Right forelimb (tissue), 1 donor: ENCODE results near the gene PDF.
"Not testable (repeated sequence)": the region's sequence is repeated elsewhere in the genome, so short reads cannot be mapped to it uniquely, and the experiment has no call there.

Source experiments
- DNase-seq: peaks from one replicate; pipeline ENCODE4 v3.0.0-alpha.2; 2018

The PDF gene, protein sequence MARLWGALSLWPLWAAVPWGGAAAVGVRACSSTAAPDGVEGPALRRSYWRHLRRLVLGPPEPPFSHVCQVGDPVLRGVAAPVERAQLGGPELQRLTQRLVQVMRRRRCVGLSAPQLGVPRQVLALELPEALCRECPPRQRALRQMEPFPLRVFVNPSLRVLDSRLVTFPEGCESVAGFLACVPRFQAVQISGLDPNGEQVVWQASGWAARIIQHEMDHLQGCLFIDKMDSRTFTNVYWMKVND

DNA sequence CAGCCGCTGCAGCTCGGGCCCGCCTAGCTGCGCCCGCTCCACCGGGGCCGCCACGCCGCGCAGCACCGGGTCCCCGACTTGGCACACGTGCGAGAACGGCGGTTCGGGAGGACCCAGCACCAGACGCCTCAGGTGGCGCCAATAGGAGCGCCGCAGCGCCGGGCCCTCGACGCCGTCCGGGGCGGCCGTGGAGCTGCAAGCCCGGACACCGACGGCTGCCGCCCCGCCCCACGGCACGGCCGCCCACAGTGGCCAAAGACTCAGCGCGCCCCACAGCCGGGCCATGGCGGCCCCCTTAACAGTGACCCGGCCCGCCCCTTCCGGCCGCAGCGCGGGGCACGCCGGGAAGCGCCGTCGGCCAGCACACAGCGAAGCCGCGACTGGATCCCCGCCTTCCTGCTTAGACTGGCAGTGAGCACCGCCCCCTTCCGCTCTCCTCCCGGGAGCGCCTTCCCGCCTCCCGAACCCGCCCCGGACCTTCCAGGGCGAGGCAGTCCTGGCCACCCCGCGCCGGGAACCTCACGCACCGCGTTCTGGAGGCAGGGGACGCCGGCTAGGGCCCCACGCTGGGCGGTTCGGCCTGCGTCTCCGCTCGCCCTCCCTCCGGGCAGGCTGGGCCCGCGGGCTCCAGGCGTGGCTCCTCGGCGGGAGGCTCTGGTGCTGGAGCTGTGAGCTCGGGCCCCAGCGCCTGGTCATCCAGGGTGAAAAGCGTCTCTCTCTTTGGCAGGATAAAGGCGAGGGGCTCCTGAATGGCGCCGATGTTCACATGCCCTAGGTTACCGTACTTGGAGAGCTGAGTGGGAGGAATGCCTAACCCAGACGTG is at the start of gene PDF:
TSS of gene PDF (minus strand) at position 303 of the 824 bp plus-strand sequence. CDS start at position 285, 18 bp downstream.
- peak; percentile 96 for DNase-seq

DNA sequence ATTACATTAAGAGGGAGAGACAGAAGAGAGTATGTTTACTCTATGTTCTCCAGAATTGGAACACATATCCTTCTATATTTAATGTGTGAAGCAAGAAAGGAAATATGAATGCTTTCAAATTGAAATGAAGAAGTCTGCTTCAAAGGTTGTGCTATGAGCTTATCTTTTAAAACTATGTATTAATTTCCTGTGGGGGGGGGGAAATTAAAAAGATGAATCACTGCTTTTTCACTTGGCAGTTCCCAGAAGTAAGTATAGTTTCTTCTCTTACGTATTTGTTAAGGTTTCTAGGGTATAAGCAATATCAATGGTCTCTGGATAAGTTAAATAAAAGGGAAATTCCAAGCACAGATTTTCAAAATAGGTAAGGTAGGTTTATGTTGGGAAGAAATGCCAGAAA is 48.4 kb upstream of the PDF start:
- DNase-seq, result no peak

DNA sequence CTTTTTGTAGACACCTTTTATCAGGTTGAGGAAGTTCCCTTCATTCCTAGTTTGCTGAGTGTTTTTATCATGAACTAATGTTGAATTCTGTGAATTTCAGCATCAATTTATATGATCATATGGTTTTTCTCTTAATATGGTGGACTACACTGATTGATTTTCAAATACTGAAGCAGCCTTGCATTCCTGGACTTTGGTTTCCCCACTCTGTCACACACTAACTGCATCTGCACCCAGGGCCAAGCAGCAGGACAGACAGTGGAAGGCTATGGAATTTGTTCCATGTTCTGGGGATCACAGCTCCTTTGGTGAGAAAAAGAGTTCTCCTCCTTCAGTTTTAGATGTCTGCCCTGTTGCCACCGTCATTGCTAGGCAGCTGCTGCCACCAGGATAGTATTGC is 47.6 kb upstream of the PDF start:
- no peak for DNase-seq

DNA sequence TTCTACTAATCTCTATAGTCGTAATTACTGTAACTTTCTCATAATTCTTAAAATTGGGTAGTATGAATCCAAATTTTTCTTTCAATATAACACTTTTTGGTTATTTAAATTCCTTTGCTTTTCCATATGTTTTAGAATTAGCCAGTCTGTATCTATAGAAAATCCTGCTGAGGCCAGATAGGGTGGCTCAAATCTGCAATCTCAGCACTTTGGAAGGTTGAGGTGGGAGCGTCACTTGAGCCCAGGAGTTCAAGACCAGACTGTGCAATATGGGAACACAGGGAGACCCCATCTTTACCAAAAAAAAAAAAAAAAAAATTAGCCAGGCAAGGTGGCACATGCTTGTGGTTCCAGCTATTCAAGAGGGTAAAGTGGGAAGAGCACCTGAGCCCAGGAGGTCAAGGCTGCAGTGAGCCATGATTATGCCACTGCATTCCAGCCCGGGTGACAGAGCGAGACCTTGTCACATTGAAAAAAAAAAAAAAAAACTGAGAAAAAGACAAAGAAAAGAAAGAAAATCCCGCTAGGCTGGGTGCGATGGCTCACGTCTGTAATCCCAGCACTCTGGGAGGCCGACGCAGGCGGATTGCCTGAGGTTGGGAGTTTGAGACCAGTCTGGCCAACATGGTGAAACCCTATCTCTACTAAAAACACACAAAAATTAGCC is 46.1 kb upstream of the PDF start:
- no peak for DNase-seq

DNA sequence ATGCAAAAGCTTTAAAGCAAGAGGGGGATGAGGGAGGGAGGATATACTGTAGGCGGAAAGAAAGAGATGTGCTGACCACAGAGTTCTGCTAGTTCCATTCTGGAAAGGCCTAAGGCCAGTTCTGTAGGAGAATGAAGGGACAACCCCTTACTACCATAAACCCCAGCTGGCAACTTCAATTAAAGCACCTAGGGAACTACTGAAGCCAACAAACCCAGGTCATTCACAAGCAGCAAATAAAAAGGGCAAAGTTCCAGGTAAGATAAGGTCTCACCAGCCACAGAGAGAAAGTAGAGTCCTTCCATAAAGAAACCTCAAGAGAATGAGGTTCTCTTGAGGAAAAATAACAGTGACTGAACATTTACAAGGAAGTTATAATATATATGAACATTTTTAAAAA is 42.6 kb upstream of the PDF start:
- no peak for DNase-seq

DNA sequence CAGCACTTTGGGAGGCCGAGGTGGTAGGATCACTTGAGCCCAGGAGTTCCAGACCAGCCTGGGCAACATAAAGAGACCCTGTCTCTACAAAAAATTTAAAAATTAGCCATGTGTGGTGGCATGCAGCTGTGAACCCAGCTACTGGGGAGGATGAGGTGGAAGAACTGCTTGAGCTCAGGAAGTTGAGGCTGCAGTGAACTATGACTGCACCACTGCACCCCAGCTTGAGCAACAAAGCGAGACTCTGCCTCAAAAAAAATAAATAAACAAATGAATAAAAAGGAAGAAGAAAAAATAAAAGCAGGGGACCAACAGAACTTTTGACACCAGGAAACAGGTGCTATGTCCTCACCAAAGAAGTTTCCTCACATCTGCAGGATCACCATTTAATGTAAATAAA is 41.2 kb upstream of the PDF start:
- no peak for DNase-seq

DNA sequence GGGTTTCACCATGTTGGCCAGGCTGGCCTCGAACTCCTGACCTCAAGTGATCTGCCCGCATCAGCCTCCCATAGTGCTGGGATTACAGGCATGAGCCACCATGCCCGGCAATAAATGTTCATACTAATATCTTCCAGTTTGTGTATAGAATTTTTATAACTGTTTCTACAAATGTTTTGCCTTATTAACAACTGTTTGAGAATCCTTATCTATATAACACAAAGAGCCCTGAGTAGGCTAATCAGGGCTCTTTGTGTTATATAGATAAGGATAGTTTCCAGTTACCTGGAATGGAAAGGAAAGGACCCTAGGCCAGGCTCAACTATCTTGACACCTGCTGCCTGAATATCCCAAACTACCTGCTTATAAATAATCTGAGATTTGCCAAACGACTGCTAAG is 38.5 kb upstream of the PDF start:
- DNase-seq, result no peak

DNA sequence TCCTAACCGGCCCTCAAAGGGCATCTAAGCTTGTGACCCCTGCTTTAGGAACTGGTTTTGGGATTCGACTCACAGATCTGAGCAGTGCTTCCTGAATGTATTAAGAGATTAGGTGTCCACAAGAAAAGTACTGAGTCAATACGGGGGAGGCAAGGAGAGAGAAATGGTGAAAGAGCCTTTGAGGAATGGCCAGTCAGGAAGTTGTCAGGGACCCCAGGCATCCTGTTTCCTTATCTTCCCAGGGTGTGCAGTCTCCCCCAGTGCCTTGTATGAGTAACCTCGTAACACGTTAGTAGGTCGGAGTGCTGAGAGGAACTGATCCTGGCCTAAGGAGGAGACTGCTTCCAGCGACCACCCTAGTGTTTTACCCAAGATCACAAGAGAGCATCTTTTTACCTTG is 37.6 kb upstream of the PDF start:
- no peak for DNase-seq

DNA sequence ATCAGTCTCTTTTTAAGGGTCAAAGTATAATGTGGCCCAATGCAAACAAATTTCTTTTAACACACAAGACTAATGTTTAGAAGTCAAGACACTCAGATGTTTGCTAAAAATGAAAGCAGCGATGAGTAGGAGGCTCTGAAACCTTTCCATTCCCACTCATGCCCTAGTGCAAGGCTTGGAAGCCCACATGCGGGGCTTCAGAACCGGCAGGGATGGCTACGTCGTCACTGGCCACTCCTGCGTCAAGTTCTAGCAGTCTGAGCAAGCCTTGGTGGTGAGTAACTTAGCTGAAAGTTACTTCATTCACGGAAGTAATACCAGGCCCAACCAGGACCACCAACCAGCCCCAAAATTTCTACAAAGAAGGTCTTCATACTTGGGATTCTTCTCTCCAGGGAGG is 36.0 kb upstream of the PDF start:
- no peak for DNase-seq

DNA sequence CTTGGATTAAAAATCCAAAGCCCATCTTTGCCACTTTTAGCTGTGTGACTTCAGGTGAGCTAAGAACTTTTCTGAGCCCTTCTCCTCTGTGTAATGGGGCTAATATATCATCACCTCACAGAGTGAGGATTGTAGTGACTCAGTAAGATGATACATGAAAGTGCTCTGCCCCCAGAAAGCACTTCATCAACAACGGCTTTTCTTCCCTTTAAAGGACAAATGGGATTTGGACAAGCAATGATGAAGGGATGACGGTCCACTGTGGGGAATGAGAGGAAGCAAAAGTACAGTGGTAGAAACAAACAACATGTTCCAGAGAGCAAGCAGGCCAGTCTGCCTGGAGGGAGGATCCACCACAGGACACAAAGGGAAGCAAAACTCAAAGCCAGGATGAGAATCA is 35.5 kb upstream of the PDF start:
- no peak for DNase-seq

DNA sequence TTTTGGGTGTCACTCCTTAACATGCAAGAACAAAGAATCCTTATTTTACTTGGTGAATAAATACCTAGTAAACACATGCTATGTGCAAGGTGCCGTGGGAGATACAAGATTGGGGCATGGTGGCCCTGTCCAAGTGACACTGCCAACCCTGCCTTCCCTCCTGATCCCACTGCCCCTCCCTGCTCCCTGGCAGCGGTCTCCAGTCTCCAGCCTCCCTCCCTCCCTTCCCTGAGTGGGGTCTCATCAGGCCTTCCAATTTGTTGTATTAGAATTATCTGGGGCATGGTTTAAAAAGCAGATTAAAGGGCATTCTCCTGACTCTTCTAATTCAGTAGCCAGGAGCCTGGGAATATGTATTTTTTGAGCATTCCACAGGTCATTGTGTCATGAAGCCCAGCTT is 33.7 kb upstream of the PDF start:
- DNase-seq, result no peak

DNA sequence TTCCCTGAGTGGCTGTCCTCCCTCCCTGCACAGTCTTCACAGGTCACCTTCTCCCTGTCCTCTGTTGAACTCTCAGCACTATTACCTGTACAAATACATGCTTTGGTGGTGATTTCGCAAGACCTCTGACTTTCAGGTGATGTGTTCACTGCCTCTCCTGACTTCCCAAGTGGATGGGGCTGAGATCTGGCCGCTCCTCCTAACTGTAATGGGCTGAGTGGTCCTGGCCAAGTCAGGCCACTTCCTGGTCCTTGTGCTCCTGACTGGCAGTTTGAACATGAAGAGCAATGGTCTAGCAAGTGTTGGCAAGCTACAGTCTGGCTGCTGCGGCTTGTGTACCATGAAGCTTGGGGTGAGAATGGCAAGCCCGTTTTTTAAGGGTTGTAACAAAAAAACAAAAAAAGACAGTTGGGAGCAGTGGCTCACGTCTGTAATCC is 32.9 kb upstream of the PDF start:
- no peak for DNase-seq

DNA sequence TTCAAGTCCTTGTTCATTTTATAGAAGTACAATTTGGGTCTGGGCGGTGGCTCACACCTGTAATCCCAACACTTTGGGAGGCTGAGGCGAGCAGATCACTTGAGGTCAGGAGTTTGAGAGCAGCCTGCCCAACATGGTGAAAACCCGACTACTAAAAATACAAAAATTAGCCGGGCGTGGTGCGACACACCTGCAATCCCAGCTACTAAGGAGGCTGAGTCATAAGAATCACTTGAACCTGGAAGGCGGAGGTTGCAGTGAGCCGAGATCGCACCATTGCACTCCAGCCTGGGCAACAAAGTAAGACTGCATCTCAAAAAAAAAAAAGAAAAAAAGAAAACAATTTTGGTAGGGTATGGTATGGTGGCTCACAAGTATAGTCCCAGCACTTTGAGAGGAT is 29.7 kb upstream of the PDF start:
- not testable (repeated sequence) for DNase-seq

DNA sequence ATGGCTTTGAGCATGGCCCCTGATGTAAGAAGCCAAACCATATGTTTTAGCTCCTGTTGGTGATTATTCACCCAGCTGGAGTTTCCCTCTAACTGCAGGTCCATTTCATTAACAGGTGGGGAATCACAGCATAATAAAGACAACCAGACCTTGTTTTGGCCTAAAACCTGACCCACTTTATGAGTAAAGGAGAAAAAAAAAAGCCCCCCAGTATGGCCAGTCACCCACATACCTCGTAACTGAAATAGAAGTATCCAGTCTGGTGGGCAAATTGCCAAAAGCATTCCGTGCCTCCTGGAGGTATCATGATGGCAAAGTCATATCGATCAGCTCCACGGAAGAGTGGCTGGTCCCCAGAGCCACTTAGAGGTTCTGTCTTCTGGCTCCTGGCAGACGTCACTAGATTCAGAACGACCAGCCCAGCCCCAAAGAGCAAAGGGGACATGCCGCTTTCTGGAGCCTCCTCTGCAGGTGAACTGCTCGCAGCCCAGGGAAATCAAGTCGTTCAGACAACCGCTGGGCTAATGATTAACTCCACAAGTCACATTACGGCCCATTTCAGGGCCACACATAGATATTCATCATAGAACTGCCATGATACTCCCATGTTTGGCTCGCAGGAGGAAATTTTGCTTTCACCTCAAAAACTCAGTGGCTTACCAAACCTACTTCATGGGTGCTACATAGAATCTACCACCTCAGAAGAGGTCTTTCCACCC is 21.1 kb upstream of the PDF start, which contains the start of gene TMED6:
TSS of gene TMED6 (minus strand) at position 478 of the 719 bp plus-strand sequence. CDS start at position 445, 33 bp downstream.
- no peak for DNase-seq

DNA sequence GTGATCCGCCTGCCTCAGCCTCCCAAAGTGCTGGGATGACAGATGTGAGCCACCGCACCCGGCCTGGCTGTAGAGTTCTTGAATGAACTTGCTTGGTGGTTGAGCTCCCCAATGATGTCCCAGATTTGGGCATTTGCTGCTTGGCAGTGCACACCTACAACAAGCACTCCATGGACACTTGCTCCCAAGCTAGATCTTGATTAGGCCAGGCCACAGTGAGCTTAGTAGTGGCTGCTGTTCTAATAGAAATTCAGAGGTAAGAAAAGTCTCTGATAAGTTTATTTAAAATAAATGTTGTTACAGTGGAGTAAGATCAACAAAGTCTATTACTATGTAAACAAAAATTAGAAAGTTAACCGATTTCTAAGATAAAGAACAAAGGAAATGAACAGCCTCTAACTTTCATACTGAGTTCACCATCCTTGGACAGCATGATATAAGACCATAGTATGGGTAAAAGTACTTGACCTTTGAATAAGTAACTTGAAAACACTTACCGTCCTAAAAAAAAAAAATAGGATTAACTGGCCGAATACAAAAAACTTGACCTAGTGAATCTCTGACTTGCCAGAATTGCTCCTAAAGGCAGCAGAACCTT is 20.2 kb upstream of the PDF start:
- DNase-seq, result no peak

DNA sequence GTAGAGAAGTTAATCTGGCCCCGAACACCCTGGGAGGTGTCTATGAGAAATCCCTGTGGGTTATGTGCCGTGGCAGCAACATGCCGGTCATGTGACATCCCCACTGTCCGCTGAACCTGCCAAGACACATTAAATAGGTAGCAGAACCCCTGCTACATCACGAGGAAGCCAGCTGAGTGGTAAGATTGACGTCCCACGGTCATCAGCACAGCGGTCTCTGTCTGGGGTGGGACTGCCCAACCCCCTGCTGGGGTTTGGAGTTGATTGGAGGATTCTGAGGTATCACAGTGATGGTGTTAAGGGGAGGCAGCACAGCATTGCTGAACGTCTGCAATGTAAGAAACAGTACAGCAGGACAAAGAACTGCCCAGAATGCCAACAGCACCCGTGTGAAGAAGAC is 19.1 kb upstream of the PDF start:
- no peak for DNase-seq

DNA sequence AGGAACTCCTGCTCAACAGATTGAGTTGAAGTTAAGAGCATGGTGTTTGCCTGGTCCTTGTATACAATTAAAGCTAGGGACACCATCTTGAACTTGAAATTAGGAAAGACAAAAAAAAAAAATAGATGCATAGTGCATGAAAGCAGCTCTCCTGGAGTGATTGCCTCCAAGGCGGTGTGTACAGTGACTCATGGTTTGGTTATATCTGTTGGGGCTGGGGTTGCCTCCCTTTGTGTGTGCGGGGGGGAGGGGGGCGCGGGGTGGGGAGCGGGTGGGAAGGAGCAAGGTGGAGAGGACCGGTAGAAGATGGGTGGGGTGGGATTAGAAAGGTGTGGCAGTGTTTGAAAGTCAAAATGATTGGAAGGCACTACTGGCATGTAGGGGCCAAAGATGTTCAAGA is 17.8 kb upstream of the PDF start:
- no peak for DNase-seq

DNA sequence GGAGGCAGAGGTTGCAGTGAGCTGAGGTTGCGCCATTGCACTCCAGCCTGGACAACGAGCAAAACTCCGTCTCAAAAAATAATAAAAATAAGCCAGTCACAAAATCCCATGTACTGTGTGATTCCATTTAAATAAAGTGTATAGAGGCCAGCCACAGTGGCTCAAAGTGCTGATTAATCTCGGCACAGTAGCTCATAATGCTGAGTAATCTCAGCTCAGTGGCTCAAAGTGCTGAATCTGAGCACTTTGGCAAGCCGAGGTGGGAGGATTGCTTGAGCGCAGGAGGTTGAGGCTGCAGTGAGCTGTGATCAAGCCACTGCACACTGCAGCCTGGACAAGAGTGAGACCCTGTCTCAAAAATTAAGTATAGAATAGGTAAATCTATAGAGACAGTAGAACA is 16.3 kb upstream of the PDF start:
- no peak for DNase-seq

DNA sequence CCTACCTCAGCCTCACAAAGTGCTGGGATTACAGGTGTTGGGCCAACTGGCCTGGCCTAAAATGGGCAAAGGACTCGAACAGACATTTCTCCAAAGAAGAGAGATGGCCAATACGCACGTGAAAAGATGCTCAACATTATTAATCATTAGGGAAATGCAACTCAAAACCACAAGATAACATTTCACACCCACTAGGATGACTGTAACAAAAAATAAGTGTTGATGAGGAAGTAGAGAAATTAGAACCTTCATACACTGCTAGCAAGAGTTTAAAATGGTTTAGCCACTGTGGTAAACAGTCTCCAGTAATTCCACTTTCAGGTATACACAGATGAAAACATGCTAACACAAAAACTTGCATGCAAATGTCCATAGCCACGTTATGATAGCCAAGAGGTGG is 15.5 kb upstream of the PDF start:
- no peak for DNase-seq

DNA sequence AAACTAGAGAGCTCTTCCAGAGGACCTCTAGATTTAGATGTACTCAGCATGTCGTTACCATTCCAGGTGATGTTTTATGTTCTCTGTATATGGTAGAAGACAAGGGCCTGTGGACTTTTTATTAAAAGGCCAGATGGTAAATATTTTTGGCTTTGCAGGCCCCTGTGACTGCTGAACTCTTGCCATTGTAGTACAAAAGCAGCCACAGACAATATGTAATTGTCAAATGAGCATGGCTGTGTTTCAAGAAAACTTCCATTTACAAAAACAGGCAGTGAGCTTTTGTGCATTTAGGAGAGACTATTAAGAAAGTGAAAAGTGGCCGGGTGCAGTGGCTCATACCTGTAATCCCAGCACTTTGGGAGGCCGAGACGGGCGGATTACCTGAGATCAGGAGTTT is 13.8 kb upstream of the PDF start:
- no peak for DNase-seq

DNA sequence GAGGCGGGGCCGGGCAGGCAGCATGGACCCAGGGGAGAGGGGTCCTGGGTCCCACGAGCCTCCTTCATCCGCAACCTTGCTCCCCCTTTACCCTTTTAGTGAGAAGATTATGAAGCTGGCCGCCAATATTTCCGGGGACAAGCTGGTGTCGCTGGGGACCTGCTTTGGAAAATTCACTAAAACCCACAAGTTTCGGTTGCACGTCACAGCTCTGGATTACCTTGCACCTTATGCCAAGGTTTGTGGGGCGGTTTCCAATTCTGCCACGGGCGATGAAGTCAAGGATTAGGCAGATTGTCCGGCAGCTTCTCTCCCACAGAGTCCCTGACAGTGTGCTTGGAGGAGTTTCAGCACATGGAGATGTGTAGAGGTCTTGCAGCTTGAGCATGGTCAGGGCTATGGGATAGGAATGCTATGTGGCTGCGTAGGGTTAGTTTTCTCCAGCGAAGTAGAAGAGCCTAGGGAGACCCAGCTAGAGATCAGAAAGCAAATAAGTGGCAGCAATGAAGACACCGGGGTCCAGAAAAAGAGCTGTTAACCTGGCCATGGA is 9.8 kb upstream of the PDF start:
- DNase-seq, result no peak

DNA sequence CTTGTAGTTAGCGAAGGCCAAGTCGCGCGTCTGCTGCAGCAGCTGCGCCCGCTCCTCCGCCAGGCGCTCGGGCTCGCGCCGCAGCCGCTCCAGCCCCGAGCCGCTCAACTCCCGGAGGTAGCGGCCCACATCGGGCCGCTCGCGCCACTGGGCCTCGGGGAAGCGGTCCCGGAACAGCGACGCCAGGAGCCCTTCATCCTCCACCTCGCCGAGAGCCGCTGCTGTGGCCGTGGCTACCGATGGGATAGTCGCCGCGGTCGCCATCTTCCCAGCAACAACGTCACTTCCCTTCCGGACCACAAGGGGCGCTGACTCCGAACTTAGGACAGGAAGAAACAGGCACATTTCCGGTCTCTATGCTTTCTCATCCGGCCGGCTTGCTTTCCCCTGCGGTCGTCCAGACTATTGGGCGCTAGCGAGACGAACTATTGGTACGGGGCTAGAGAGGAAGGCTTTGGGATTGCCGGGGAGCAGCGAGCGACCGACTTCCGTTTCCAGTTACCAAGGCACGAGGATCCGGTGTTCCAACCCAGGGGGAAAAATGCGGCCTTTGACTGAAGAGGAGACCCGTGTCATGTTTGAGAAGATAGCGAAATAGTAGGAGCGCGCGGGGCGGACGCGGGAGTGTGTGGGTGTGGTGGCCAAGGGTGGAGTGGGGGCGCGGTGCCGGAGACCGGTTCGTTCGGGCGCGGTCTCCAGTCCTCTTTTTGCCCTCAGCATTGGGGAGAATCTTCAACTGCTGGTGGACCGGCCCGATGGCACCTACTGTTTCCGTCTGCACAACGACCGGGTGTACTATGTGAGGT is 9.1 kb upstream of the PDF start, which contains the start of the genes COG8 and NIP7:
TSS of gene COG8 (minus strand) at position 276 of the 806 bp plus-strand sequence. CDS start at position 264, 12 bp downstream.
TSS of gene NIP7 (plus strand) at position 484 of the 806 bp plus-strand sequence. CDS start at position 542, 58 bp downstream.
- peak; percentile 94 for DNase-seq
